Measurements from ENCODE around the gene SEC24C.

GRCh38 chr10:73750819-73751218, 6.6 kb downstream of the SEC24C start:
- TF ChIP-seq, protein P1, sequence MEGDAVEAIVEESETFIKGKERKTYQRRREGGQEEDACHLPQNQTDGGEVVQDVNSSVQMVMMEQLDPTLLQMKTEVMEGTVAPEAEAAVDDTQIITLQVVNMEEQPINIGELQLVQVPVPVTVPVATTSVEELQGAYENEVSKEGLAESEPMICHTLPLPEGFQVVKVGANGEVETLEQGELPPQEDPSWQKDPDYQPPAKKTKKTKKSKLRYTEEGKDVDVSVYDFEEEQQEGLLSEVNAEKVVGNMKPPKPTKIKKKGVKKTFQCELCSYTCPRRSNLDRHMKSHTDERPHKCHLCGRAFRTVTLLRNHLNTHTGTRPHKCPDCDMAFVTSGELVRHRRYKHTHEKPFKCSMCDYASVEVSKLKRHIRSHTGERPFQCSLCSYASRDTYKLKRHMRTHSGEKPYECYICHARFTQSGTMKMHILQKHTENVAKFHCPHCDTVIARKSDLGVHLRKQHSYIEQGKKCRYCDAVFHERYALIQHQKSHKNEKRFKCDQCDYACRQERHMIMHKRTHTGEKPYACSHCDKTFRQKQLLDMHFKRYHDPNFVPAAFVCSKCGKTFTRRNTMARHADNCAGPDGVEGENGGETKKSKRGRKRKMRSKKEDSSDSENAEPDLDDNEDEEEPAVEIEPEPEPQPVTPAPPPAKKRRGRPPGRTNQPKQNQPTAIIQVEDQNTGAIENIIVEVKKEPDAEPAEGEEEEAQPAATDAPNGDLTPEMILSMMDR (IDR thresholded peaks at IDR 0.05): no peak
- TF ChIP-seq POLR2AphosphoS5 (IDR thresholded peaks at IDR 0.05; ENCODE audit: low read depth, low read length): no peak
- TF ChIP-seq SIN3A (IDR thresholded peaks at IDR 0.05; ENCODE audit: borderline replicate concordance, insufficient read depth, low read depth, low read length): no peak
- TF ChIP-seq, protein P2, sequence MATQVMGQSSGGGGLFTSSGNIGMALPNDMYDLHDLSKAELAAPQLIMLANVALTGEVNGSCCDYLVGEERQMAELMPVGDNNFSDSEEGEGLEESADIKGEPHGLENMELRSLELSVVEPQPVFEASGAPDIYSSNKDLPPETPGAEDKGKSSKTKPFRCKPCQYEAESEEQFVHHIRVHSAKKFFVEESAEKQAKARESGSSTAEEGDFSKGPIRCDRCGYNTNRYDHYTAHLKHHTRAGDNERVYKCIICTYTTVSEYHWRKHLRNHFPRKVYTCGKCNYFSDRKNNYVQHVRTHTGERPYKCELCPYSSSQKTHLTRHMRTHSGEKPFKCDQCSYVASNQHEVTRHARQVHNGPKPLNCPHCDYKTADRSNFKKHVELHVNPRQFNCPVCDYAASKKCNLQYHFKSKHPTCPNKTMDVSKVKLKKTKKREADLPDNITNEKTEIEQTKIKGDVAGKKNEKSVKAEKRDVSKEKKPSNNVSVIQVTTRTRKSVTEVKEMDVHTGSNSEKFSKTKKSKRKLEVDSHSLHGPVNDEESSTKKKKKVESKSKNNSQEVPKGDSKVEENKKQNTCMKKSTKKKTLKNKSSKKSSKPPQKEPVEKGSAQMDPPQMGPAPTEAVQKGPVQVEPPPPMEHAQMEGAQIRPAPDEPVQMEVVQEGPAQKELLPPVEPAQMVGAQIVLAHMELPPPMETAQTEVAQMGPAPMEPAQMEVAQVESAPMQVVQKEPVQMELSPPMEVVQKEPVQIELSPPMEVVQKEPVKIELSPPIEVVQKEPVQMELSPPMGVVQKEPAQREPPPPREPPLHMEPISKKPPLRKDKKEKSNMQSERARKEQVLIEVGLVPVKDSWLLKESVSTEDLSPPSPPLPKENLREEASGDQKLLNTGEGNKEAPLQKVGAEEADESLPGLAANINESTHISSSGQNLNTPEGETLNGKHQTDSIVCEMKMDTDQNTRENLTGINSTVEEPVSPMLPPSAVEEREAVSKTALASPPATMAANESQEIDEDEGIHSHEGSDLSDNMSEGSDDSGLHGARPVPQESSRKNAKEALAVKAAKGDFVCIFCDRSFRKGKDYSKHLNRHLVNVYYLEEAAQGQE (IDR thresholded peaks at IDR 0.05; ENCODE audit: insufficient read depth in 1 of 2, low read depth in 2 of 2, low read length in 1 of 2): no peak
- TF ChIP-seq TCF7L2 (IDR thresholded peaks at IDR 0.05; ENCODE audit: low read depth, low read length): no peak

All from Panc1 (cell line).